GM19239 (cell line): ENCODE results near the gene SLC3A2.
"Not testable (repeated sequence)": the region's sequence is repeated elsewhere in the genome, so short reads cannot be mapped to it uniquely, and the experiment has no call there.

ENCODE experiments used
- DNase-seq: peaks from one replicate; pipeline ENCODE4 v3.0.0; 2011; ENCODE audit warnings: low spot score; ENCODE audit not compliant: insufficient read length
- FAIRE-seq: peaks from 2 replicates; lab custom pipeline; 2011; peaks lifted over from hg19 to GRCh38; lab: Jason Lieb, UNC

The SLC3A2 gene

GRCh38 chr11:62851807-62852522, 28.7 kb upstream of the SLC3A2 start:
- no peak for DNase-seq
- peak; percentile 11 for FAIRE-seq

DNA sequence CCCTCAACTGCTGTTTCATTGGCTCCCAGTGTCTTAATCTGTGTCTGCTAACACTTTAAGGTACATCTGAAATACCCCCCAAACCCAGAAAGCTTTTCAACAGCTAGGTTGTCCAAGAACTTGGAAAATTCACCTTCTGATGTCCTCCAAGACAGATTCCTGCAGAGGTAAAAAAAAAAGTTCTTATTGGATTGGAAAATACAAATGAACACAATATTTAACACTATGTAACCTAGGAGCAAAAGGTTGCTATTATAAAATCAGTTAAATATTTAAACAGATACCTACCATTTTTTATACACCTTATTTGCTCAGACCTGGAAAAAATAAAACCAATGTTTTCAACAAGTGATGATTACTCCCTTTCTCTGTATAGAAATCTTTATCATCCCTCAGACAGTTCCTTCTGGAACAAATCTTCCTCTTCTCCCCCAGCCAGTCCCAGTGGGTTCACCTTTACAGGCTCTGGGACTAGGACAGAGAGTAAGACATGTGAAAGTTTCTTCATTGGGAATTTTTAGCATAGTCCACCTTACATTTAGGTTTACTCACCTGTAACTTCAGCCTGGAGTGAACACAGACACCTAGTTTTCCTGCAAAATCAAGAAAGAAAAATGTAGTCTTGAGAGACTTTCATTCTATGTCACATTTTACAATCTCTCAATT, 28.0 kb upstream of the SLC3A2 start:
- FAIRE-seq (no peak), DNase-seq (no peak)

DNA sequence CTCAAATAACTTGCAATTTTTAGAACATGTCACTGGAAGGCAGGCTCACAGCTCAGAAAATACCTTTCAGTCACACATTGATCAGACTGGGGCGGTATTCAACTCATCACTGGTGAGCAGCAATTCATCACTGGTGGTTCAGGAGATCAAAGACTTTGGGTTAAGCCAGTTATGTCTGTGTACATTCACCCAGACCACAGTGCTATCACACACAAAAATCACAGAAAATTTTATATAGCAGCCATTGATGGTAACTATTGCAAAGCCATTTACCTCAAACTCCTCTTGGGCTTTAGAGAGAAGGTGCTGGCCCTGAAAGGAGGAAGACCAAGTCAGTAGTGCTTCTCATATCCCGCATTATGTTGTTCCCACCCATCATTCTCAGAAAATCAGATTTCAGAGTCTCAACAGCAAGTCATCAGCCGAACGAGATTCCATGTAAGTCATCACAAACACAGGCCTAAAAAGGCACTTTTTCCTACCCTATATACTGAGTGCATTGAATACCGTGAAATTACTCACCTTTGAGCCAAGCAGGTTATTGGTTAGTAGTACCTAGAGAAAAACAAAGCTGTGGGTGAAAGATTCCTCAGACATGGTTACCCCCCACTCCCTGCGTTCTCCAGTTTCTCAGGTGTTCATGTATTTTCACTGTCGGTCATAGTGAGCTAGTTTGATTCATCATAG, 27.3 kb upstream of the SLC3A2 start:
- DNase-seq (no peak), FAIRE-seq (no peak)

- no peak for DNase-seq
- FAIRE-seq = no peak
Measured at GRCh38 chr11:62854013-62854824, 26.5 kb upstream of the SLC3A2 start.

DNA sequence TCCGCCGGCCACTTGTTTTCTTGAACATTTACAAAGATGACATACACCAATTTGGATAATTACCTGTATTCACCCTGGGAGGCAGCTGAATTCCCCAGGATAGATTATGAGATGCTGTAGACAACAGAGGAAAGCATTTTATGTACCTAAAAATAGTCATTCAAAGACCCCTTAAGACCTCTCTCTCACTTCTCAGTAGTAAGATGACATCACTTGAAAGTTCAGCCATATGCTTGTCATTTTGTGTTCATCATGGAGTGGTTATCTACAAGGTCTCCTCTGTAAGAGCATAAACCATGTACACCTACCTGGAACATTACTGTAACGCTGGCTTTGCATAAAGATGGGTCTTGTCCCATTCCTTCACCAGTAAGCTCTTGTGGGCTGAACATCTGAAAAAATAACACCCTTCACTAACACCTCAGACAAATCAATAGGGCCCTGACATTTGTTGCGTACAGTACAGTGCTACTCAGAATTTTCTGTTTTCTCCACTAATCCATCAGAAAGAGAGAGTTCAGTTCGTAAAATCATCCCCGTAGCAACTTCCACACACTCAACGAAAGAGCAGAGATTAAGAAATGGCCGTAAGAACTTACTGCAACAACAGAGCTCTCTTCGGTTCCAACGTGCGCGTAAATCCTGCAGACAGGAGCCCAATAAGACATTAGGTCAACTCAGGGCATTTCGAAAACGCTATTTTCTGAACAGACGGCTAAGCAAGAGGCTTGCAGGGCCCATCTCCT, 25.7 kb upstream of the SLC3A2 start:
- FAIRE-seq (peak; percentile 39), DNase-seq (no peak)

DNA sequence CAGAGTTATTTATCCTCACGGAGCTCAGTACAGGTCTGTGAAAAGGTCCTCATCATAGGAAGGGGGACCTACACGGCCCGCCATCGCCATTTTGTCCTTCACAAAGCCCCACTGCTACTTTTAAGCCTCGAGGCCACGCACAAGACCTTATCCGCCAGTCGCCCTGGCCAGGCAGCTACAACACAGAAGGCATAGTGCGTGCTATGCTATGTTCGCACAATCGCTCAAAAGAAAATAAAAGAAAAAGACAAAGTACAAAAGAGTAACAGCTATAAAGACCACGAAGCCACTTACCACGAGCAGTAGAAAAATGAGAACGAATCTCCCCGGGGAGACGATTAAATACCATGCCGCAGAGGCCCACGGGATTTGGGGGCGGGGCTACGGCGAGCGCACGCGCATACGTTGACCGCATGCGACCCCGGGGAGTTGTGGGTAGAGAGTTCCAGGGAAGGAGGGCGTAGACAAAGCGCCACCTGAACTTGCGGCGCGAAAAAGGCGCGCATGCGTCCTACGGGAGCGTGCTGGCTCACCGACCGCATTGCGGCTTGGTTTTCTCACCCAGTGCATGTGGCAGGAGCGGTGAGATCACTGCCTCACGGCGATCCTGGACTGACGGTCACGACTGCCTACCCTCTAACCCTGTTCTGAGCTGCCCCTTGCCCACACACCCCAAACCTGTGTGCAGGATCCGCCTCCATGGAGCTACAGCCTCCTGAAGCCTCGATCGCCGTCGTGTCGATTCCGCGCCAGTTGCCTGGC, 24.9 kb upstream of the SLC3A2 start:
- DNase-seq = peak; percentile 65
- FAIRE-seq = peak; percentile 94

- FAIRE-seq = no peak
- DNase-seq = no peak
Measured at GRCh38 chr11:62856333-62856895, 24.3 kb upstream of the SLC3A2 start.

DNA sequence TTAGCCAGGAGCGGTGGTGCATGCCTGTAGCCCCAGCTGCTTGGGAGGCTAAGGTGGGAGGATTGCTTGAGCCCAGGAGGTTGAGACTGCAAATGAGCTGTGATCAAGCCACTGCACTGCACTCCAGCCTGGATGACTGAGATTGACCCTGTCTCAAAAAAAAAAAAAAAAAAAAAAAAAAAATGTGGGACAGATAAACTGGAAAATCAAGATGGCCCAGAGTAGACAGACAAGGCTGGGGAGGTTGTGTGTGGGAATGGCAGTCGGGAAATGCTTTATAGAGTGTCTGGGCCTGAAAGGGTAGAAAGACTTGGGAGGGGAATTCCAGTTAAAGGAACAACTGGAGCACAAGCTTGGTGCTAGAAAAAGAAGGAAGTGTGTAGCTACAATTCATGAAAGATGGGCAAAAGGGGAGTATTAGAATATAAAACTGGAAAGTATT, 23.1 kb upstream of the SLC3A2 start:
- DNase-seq = no peak
- no peak for FAIRE-seq

DNA sequence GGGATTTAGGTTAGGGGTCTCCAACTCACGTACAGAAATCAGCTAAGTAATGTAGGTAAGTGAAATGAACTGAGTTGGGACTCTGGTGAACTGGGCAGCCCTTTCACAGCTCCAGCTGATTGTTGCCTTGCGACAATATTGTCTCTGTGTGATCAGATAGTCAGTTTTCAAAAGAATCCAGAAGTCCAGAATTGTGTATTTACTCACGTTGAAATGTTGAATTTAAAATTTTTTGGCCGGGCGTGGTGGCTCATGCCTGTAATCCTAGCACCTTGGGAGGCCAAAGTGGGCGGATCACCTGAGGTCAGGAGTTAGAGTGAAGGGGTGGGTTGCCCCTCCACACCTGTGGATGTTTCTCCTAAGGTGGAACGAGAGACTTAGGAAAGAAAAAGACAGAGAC, 22.5 kb upstream of the SLC3A2 start:
- FAIRE-seq = no peak
- DNase-seq = no peak

DNA sequence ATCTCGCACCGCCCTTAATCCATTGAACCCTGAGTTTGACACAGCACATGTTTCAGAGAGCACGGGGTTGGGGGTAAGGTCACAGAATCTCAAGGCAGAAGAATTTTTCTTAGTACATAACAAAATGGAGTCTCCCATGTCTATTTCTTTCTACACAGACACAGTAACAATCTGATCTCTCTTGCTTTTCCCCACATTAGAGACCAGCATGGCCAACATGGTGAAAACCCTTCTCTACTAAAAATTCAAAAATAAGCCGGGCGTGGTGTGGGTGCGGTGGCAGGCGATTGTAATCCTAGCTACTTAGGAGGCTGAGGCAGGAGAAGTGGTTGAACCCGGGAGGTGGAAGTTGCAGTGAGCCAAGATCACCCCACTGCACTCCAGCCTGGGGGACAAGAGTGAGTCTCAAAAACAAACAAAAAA, 21.4 kb upstream of the SLC3A2 start:
- not testable (repeated sequence) for FAIRE-seq, DNase-seq

DNA sequence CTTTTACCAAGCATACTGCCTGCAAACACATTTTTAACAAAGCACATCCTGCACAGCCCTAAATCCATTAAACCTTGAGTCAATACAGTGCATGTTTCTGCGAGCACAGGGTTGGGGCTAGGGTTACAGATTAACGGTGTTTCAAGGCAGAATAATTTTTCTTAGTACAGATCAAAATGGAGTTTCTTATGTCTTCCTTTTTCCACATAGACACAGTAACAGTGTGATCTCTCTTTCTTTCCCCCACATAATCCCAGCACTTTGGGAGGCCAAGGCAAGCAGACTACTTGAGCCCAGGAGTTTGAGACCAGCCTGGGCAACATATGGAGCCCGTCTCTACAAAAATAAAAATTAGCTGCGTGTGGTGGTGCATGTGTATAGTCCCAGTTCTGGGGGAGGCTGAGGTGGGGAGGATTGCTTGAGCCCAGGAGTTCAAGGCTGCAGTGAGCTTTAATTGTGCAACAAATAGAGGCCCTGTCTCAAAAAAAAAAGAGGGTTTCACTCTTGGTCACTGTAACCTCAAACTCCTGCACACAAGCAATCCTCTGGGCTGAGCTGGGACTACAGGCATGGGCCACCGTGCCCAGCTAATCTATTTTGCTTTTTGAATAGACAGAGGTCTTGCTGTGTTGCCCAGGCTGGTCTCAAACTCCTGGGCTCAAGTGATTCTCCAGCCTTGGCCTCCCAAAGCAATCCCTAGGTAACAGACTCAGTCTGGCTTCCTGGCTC, 19.7 kb upstream of the SLC3A2 start:
- FAIRE-seq (no peak), DNase-seq (no peak)

DNA sequence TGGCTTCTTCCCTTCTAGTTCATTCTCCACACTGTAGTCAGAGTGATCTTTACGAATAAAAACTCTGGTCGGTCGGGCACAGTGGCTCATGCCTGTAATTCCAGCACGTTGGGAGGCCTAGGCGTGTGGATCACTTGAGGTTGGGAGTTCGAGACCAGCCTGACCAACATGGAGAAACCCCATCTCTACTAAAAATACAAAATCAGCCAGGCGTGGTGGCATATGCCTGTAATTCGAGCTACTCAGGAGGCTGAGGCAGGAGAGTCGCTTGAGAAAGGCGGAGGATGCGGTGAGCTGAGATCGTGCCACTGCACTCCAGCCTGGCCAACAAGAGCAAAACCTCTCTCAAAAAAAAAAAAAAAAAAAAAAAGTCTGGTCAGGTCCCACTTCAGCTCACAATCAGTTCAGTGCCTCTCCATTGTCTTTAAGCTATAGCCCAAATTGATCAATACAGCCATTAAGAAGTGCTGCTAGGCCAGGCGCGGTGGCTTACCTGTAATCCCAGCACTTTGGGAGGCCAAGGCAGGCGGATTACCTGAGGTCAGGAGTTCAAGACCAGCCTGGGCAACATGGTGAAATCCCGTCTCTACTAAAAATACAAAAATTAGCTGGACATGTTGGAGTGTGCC, 19.0 kb upstream of the SLC3A2 start:
- FAIRE-seq, DNase-seq: not testable (repeated sequence)

DNA sequence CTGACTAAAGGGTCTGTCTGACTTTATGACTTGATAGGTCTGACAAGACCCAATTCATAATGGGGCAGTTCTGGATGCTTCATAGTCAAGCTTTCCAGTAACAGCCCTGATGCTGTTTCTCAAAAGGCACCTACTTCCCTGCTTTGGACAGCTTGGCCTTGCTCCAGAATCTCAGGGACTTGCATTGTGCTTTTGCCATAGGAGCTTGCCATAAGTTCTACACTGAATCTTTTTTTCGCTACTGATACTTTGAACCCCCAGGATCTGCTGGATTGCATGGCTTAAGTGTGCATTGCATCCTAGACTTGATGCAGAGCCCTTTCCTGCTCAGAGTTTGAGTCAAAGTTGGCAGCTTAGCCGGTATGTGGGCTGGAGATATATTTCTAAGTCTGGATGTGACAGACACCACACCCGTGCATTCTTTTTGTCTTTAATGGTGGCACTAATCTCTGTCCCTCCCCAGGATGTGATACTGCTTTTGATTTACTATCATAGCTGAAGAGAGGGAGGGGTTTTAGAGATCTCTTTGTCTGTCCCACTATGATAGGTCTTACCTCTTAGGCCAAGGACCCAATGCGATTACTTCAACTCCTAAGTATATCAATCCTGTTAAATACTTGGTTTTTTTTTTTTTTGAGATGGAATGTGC, 16.9 kb upstream of the SLC3A2 start:
- DNase-seq (no peak), FAIRE-seq (no peak)

DNA sequence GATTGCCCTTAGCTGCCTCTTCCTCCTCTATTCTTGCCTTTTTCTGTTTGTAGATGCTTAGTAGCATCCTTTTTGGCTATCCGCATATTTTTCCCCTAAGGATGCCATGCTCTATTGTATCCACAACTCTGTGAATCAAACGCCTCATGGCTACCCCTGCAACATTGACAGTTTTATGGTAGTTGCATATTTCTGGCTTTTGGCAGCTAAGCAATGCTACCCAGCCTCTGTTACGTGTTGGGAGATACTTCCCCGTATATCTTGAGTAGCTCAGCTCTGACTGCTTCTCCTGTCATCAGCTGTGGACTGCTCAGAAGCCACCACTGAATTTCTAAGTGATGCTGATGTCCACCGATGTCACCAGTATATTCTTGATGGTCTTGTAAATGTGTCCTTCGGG, 15.1 kb upstream of the SLC3A2 start:
- DNase-seq (no peak), FAIRE-seq (no peak)

GRCh38 chr11:62874851-62875250, 5.8 kb upstream of the SLC3A2 start:
- FAIRE-seq (no peak), DNase-seq (no peak)

DNA sequence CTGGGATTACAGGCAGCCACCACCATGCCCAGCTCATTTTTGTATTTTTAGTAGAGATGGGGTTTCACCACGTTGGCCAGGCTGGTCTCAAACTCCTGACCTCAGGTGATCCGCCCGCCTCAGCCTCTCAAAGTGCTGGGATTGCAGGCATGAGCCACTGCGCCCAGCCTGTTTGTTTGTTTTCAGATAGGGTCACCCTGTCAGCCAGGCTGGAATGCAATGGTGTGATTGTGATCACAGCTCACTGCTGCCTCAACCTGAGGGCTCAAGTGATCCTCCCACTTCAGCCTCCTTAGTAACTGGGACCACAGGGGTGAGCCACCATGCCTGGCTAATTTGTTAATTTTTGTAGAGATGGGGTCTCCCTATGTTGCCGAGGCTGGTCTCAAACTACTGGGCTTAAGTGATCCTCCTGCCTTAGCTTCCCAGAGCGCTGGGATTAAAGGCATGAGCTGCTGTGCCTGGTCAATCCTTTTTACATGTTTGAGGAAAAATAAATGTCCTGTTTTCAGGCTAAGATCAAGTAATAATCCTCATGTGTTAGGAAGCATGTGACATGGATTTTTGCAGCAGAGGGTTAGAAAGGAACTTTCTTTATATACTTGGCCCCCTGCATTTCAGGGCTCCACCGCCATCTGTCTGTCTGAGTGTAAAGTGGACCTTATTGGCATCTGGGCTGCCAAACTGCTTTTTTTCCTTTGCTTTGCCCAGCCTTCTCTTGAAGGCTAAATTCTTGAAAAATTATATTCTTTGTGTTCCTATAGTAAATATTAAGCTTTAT, 4.8 kb upstream of the SLC3A2 start:
- no peak for DNase-seq
- no peak for FAIRE-seq
